Neural progenitor cell (in vitro differentiated cells): ENCODE data around the gene STOML1. TPM values are rescaled to one million over a fixed set of nuclear protein-coding genes. Genes with fewer than 3 reads are reported as not detected.

ENCODE experiments used
- DNase-seq: peaks from one replicate; pipeline ENCODE4 v3.0.0-alpha.2; 2016; ENCODE audit warnings: low spot score
- H2AFZ ChIP-seq: fragments of 200-600 bp; sonication (generic); replicated peaks from 2 replicates; pipeline ENCODE4 v1.6.1; 2016; ENCODE audit warnings: antibody characterized with exemption
- H3F3A ChIP-seq: fragments of 200-600 bp; sonication (generic); 2 replicates; pipeline ENCODE4 v1.6.1; 2016; ENCODE audit warnings: antibody characterized with exemption, low read depth
- H3K27ac ChIP-seq: fragments of 200-600 bp; sonication (generic); 2 replicates; pipeline ENCODE4 v1.5.1; 2016; ENCODE audit warnings: mild to moderate bottlenecking
- H3K27me3 ChIP-seq: fragments of 200-600 bp; sonication (generic); 2 replicates; pipeline ENCODE4 v1.6.1; 2016; ENCODE audit warnings: mild to moderate bottlenecking, moderate library complexity
- H3K36me3 ChIP-seq: fragments of 200-600 bp; sonication (generic); 2 replicates; pipeline ENCODE4 v1.5.1; 2016
- H3K4me1 ChIP-seq: fragments of 200-600 bp; sonication (generic); 2 replicates; pipeline ENCODE4 v1.6.1; 2016; ENCODE audit warnings: mixed run types
- H3K4me2 ChIP-seq: fragments of 200-600 bp; sonication (generic); 2 replicates; pipeline ENCODE4 v1.6.1; 2016
- H3K4me3 ChIP-seq: fragments of 200-600 bp; sonication (generic); 2 replicates; pipeline ENCODE4 v1.5.1; 2016
- H3K79me2 ChIP-seq: fragments of 200-600 bp; sonication (generic); 2 replicates; pipeline ENCODE4 v1.6.1; 2016; ENCODE audit warnings: low read depth
- H3K9ac ChIP-seq: fragments of 200-600 bp; sonication (generic); 2 replicates; pipeline ENCODE4 v1.6.1; 2016
- H3K9me3 ChIP-seq: fragments of 200-600 bp; sonication (generic); 2 replicates; pipeline ENCODE4 v1.5.1; 2016; ENCODE audit warnings: low read depth
- H4K20me1 ChIP-seq: fragments of 200-600 bp; sonication (generic); 2 replicates; pipeline ENCODE4 v1.6.1; 2016; ENCODE audit warnings: low read depth
- H3K27ac Mint-ChIP-seq: 3 replicates; pipeline ENCODE4 v1.8.0; 2021; ENCODE audit warnings: mixed read lengths
- H3K27me3 Mint-ChIP-seq: 2 replicates; pipeline ENCODE4 v1.8.0; 2022; ENCODE audit warnings: low read depth, mild to moderate bottlenecking, inconsistent platforms, moderate library complexity, mixed read lengths; ENCODE audit not compliant: insufficient read depth
- H3K36me3 Mint-ChIP-seq: 3 replicates; pipeline ENCODE4 v1.8.0; 2021; ENCODE audit warnings: mixed read lengths
- H3K4me1 Mint-ChIP-seq: 3 replicates; pipeline ENCODE4 v1.8.0; 2021; ENCODE audit warnings: mixed read lengths
- H3K4me3 Mint-ChIP-seq: 3 replicates; pipeline ENCODE4 v1.8.0; 2021; ENCODE audit warnings: mild to moderate bottlenecking, moderate library complexity, mixed read lengths
- H3K9me3 Mint-ChIP-seq: 3 replicates; pipeline ENCODE4 v1.8.0; 2020; ENCODE audit warnings: mixed read lengths
- CTCF ChIP-seq: fragments of 200-600 bp; sonication (generic); IDR thresholded peaks from 2 replicates; pipeline ENCODE4 v1.5.1; 2017; ENCODE audit warnings: antibody characterized with exemption, mild to moderate bottlenecking
- EZH2 ChIP-seq: fragments of 200-600 bp; sonication (generic); IDR thresholded peaks from 2 replicates; pipeline ENCODE4 v1.6.1; 2017; ENCODE audit warnings: antibody characterized with exemption, mild to moderate bottlenecking, moderate library complexity
- EZH2phosphoT487 ChIP-seq: fragments of 200-600 bp; sonication (generic); IDR thresholded peaks from 2 replicates; pipeline ENCODE4 v1.6.1; 2017; ENCODE audit warnings: antibody characterized with exemption
- total RNA-seq: library from RNA; depleted of rRNA; stranded (reverse); fragments of >200 nt; gene quantifications from 2 replicates; pipeline ENCODE4 v1.2.3, GENCODE V29; 2015; ENCODE audit warnings: low replicate concordance

The STOML1 gene
- total RNA-seq, 1 donor from 2014 or later = 2.0 TPM

DNA sequence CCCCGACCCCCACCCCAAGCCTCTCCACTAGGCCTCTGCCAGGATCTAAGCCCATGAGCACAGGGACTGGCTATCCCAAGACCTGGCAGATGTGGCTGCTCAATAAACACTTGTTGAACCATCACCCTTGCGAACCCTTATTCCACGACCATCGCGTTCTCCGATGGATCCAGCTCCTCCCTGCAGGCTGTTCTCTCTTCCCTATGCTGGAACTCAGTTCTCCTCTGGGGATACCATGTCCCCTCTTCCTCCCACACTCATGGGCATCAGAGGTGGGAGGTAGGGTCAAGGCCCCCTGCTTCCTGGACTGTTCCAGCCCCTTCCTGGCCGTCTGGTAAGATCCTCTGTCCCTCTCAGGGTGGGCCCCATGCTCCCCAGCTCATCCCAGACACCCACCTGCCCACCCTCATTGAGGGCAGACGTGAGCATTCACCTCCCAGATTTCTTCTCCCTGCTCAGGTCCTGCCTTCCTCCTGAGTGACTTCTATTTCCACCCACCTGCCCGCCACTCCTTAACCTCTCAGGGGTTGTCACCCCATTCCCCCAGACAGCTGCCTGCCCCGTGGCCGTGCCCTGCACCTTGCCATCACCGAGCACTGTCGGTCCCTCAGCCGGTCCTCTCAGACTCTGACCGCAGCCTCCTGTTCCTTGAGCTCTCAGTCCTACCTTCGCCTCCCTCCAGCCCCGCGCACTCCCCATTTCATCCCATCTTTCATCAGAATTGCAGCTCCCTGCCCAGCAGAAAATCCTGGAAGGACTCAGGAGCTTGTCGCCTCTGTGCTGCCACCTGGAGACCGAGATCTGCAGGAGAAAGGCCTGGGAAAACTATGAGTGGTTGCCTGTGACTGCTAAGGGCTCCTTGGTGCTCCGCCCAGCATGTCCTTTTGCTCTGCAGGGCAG lies 44.4 kb upstream of the STOML1 start:
- H3K27ac ChIP-seq = no peak overlapping the region

GRCh38 chr15:74035121-74036017 lies 43.3 kb upstream of the STOML1 start:
- Mint-ChIP-seq H3K36me3 (peaks cover 2% of the 10 kb centered on the region), H3K27ac (no peak overlapping the region), H3K4me3 (no peak overlapping the region), H3K9me3 (no peaks in the 10 kb centered on the region), H3K27me3 (peaks cover 2% of the 10 kb centered on the region), H3K4me1 (peaks cover 18% of the 10 kb centered on the region)
- Histone ChIP-seq H2AFZ (no peak overlapping the region), H3K4me3 (no peak overlapping the region), H4K20me1 (peaks cover 8% of the 10 kb centered on the region), H3K79me2 (no peaks in the 10 kb centered on the region), H3K9ac (no peak overlapping the region), H3F3A (no peaks in the 10 kb centered on the region), H3K27ac (no peak overlapping the region), H3K9me3 (no peaks in the 10 kb centered on the region), H3K36me3 (no peaks in the 10 kb centered on the region), H3K27me3 (no peaks in the 10 kb centered on the region), H3K4me2 (no peak overlapping the region), H3K4me1 (peaks cover 6% of the 10 kb centered on the region)
- no peak for TF ChIP-seq EZH2phosphoT487
- TF ChIP-seq CTCF = no peak
- TF ChIP-seq EZH2 = no peak
- no peak for DNase-seq

More for the DNA sequence above, 44.4 kb upstream of the STOML1 start:
- peaks cover 6% of the 10 kb centered on the region for H3K4me1 ChIP-seq
- H3K4me1 Mint-ChIP-seq = peaks cover 26% of the 10 kb centered on the region
- peaks cover 2% of the 10 kb centered on the region for H3K36me3 Mint-ChIP-seq
- peaks cover 8% of the 10 kb centered on the region for H4K20me1 ChIP-seq
- H3K27me3 Mint-ChIP-seq = peaks cover 2% of the 10 kb centered on the region
- no peaks in the 10 kb centered on the region for H3K9me3 Mint-ChIP-seq
- H3F3A ChIP-seq = no peaks in the 10 kb centered on the region
- H3K4me2 ChIP-seq = no peak overlapping the region
- H3K9ac ChIP-seq = no peak overlapping the region
- no peak overlapping the region for H3K4me3 ChIP-seq
- no peak overlapping the region for H3K4me3 Mint-ChIP-seq
- H3K9me3 ChIP-seq = no peaks in the 10 kb centered on the region
- TF ChIP-seq EZH2phosphoT487 (no peak), CTCF (peak; percentile 69)
- H3K36me3 ChIP-seq = no peaks in the 10 kb centered on the region
- H3K27ac Mint-ChIP-seq = peak overlapping the region; percentile 69
- peak; percentile 82 for DNase-seq
- H2AFZ ChIP-seq = no peak overlapping the region
- H3K79me2 ChIP-seq = no peaks in the 10 kb centered on the region
- H3K27me3 ChIP-seq = no peaks in the 10 kb centered on the region

DNA sequence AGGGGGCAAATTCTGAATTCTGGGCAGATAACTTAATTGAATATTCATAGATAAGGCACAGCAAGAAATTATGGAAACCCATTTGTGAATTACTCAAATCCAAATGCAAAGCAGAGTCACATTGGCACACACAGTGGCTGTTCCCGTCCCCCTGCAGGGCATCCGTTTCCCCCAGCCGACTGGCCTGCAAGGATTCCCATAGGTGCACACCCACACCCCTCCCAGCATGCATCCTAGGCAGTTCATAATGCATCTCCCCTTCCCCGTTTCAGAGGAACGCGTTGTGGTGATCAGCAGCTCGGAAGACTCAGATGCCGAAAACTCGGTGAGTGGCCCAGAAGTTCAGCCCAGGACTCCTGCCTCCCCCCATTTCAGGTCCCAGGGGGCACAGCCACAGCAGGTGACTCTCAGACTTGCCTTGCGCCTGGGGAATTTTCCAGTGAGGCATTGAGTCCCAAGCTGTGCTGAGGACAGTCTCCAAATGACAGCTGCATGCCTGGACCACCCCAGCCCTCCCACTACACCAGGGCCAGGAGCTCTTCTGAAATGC lies 42.2 kb upstream of the STOML1 start:
- peaks cover 8% of the 10 kb centered on the region for H4K20me1 ChIP-seq
- no peak overlapping the region for H3K27ac Mint-ChIP-seq
- H2AFZ ChIP-seq = no peak overlapping the region
- H3K4me1 Mint-ChIP-seq = peaks cover 13% of the 10 kb centered on the region
- H3K9me3 ChIP-seq = no peaks in the 10 kb centered on the region
- peaks cover 6% of the 10 kb centered on the region for H3K4me1 ChIP-seq
- no peak for DNase-seq
- H3K9ac ChIP-seq = no peak overlapping the region
- H3K4me3 ChIP-seq = no peak overlapping the region
- H3K36me3 ChIP-seq = no peaks in the 10 kb centered on the region
- no peak overlapping the region for H3K4me2 ChIP-seq
- H3F3A ChIP-seq = no peaks in the 10 kb centered on the region
- H3K4me3 Mint-ChIP-seq = no peak overlapping the region
- peaks cover 2% of the 10 kb centered on the region for H3K27me3 Mint-ChIP-seq
- no peaks in the 10 kb centered on the region for H3K9me3 Mint-ChIP-seq
- H3K27me3 ChIP-seq = no peaks in the 10 kb centered on the region
- TF ChIP-seq EZH2phosphoT487 (no peak), EZH2 (no peak), CTCF (no peak)
- H3K27ac ChIP-seq = no peak overlapping the region
- no peaks in the 10 kb centered on the region for H3K79me2 ChIP-seq
- H3K36me3 Mint-ChIP-seq = peaks cover 2% of the 10 kb centered on the region
